Activated T-cell treated with anti-CD3 and anti-CD28 coated beads, Interleukin-2, amount 50 U/mL, for 1 hour (primary cell): Measurements from ENCODE around the gene RNH1.

ENCODE experiments used
- DNase-seq: peaks from one replicate; pipeline ENCODE4 v3.0.0-alpha.2; 2020

RNH1 gene

GRCh38 chr11:497565-498296, 9.3 kb downstream of the RNH1 start:
- DNase-seq, result no peak

GRCh38 chr11:496834-497564, 10.0 kb downstream of the RNH1 start:
- DNase-seq, result no peak

- no peak for DNase-seq
These were observed 11.5 kb downstream of the RNH1 start for GRCh38 chr11:495537-495931.

GRCh38 chr11:494761-495536, 12.1 kb downstream of the RNH1 start:
- no peak for DNase-seq

- no peak for DNase-seq
These were observed 14.4 kb downstream of the RNH1 start for GRCh38 chr11:492427-493226.

- no peak for DNase-seq
These were observed 15.7 kb downstream of the RNH1 start for GRCh38 chr11:491358-491757.

GRCh38 chr11:490930-491260, 16.1 kb downstream of the RNH1 start:
- DNase-seq, result no peak

- no peak for DNase-seq
These were observed 16.7 kb downstream of the RNH1 start for GRCh38 chr11:490186-490929.

GRCh38 chr11:489610-490185, 17.3 kb downstream of the RNH1 start:
- no peak for DNase-seq

- DNase-seq, result no peak
These were observed 18.1 kb downstream of the RNH1 start for GRCh38 chr11:488992-489391.

- DNase-seq, result no peak
These were observed 18.5 kb downstream of the RNH1 start for GRCh38 chr11:488579-488978.

- no peak for DNase-seq
These were observed 19.0 kb downstream of the RNH1 start for GRCh38 chr11:488062-488461.

GRCh38 chr11:487571-488021, 19.4 kb downstream of the RNH1 start:
- no peak for DNase-seq

- no peak for DNase-seq
These were observed 20.9 kb downstream of the RNH1 start for GRCh38 chr11:486189-486588.

GRCh38 chr11:484616-485015, 22.4 kb downstream of the RNH1 start:
- DNase-seq, result no peak

GRCh38 chr11:479311-479710, 27.7 kb downstream of the RNH1 start:
- DNase-seq, result no peak

GRCh38 chr11:477052-477715, 29.9 kb downstream of the RNH1 start:
- no peak for DNase-seq

GRCh38 chr11:476416-476815, 30.6 kb downstream of the RNH1 start:
- DNase-seq, result no peak

GRCh38 chr11:475941-476340, 31.1 kb downstream of the RNH1 start:
- no peak for DNase-seq

- no peak for DNase-seq
These were observed 32.0 kb downstream of the RNH1 start for GRCh38 chr11:474914-475506.
